GM18907 (cell line): ENCODE data around the gene AGPS.

Experiments
- ATAC-seq: cut with Tn5 transposase; IDR thresholded peaks from one replicate; pipeline ENCODE4 v1.9.1; 2021; ENCODE audit warnings: mild to moderate bottlenecking, moderate library complexity; ENCODE audit not compliant: unreplicated experiment

Gene AGPS

GRCh38 chr2:177520324-177520723, 127.8 kb downstream of the AGPS start:
- ATAC-seq: no peak

- no peak for ATAC-seq
Observed at GRCh38 chr2:177523781-177524180, 131.2 kb downstream of the AGPS start.

- no peak for ATAC-seq
Observed at GRCh38 chr2:177525351-177525924, 132.9 kb downstream of the AGPS start.

GRCh38 chr2:177528351-177528933, 135.9 kb downstream of the AGPS start:
- ATAC-seq: no peak

GRCh38 chr2:177529166-177529565, 136.6 kb downstream of the AGPS start:
- ATAC-seq: no peak

GRCh38 chr2:177530561-177530960, 138.0 kb downstream of the AGPS start:
- ATAC-seq: no peak

- no peak for ATAC-seq
Observed at GRCh38 chr2:177531706-177532105, 139.1 kb downstream of the AGPS start.

GRCh38 chr2:177532567-177532966, 140.0 kb downstream of the AGPS start:
- ATAC-seq: no peak

GRCh38 chr2:177533253-177533652, 140.7 kb downstream of the AGPS start:
- no peak for ATAC-seq

- ATAC-seq: no peak
Observed at GRCh38 chr2:177535000-177535399, 142.4 kb downstream of the AGPS start.

- ATAC-seq: no peak
Observed at GRCh38 chr2:177535958-177536504, 143.5 kb downstream of the AGPS start.

GRCh38 chr2:177537213-177537612, 144.6 kb downstream of the AGPS start:
- ATAC-seq: no peak

- no peak for ATAC-seq
Observed at GRCh38 chr2:177537636-177538035, 145.1 kb downstream of the AGPS start.

- ATAC-seq: no peak
Observed at GRCh38 chr2:177538323-177538722, 145.8 kb downstream of the AGPS start.

- no peak for ATAC-seq
Observed at GRCh38 chr2:177540283-177540682, 147.7 kb downstream of the AGPS start.

- ATAC-seq: no peak
Observed at GRCh38 chr2:177541258-177541991, 148.9 kb downstream of the AGPS start.

GRCh38 chr2:177542396-177542795, 149.8 kb downstream of the AGPS start:
- ATAC-seq: no peak

- ATAC-seq: no peak
Observed at GRCh38 chr2:177543007-177543760, 150.6 kb downstream of the AGPS start.

GRCh38 chr2:177545143-177545542, 152.6 kb downstream of the AGPS start:
- no peak for ATAC-seq

GRCh38 chr2:177545981-177546585, 153.5 kb downstream of the AGPS start:
- no peak for ATAC-seq

GRCh38 chr2:177547122-177547521, 154.5 kb downstream of the AGPS start:
- ATAC-seq: peak; percentile 94
